ENCODE measurements around the gene RGP1.

GRCh38 chr9:35713578-35713977, 35.5 kb upstream of the RGP1 start:
- TF ChIP-seq CTCF (IDR thresholded peaks at IDR 0.05) (no peak), POLR2A (IDR thresholded peaks at IDR 0.05) (no peak)
